ENCODE data around the gene RIC1. TPM values are rescaled to one million over a fixed set of nuclear protein-coding genes. Genes with fewer than 3 reads are reported as not detected.
A peak's percentile ranks its signal among the peaks of the same experiment; 100 is the strongest.

The RIC1 gene
- total RNA-seq, 2 experiments from 2014 or later = 24.7 to 26.3 TPM

- intact Hi-C loops (cut with DNase I, micrococcal nuclease) = no loop called here
- Histone ChIP-seq H3K9me3 (ENCODE audit: control insufficient read depth in 1 of 2, insufficient read depth in 1 of 2, low read length in 2 of 2) (peaks cover 0 to 5% of the 10 kb centered on the region in 2 experiments), H3K36me3 (ENCODE audit: insufficient read depth, low read length) (peaks cover 47% of the 10 kb centered on the region), H3K4me1 (ENCODE audit: insufficient read depth, low read length) (no peaks in the 10 kb centered on the region), H3K27ac (ENCODE audit: low read depth in 1 of 2, low read length in 2 of 2) (no peak overlapping the region), H3K4me3 (ENCODE audit: low read length) (no peak overlapping the region), H3K27me3 (ENCODE audit: control insufficient read depth in 1 of 2, insufficient read depth in 2 of 2, low read length in 2 of 2) (no peaks in the 10 kb centered on the region)
- CTCF ChIA-PET = no interaction called here
- H3K9me3 Mint-ChIP-seq = peaks cover 12% of the 10 kb centered on the region
- H3K27me3 Mint-ChIP-seq = no peaks in the 10 kb centered on the region
- POLR2A ChIA-PET = no interaction called here
- DNase-seq = no peak
- ATAC-seq (ENCODE audit: poor library complexity) = no peak
- peak overlapping the region; percentile 1 for H3K27ac Mint-ChIP-seq
- H3K4me1 Mint-ChIP-seq (ENCODE audit: low read depth) = peaks cover 12% of the 10 kb centered on the region
- H3K4me3 Mint-ChIP-seq = no peak overlapping the region
- peaks cover 98% of the 10 kb centered on the region for H3K36me3 Mint-ChIP-seq (ENCODE audit: low read depth)
- TF ChIP-seq CTCF (IDR thresholded peaks at IDR 0.05) = no peak
These were observed 155.8 kb downstream of the RIC1 start for GRCh38 chr9:5784526-5785315.

- DNase-seq (no peak), ATAC-seq (ENCODE audit: poor library complexity) (no peak)
- intact Hi-C loops (cut with DNase I, micrococcal nuclease) = no loop called here
- H3K36me3 Mint-ChIP-seq (ENCODE audit: low read depth) = peaks cover 98% of the 10 kb centered on the region
- CTCF ChIA-PET = no interaction called here
- no peak overlapping the region for H3K4me3 Mint-ChIP-seq
- Histone ChIP-seq H3K4me3 (ENCODE audit: low read length) (no peak overlapping the region), H3K27ac (ENCODE audit: low read depth in 1 of 2, low read length in 2 of 2) (no peak overlapping the region), H3K4me1 (ENCODE audit: insufficient read depth, low read length) (no peaks in the 10 kb centered on the region), H3K36me3 (ENCODE audit: insufficient read depth, low read length) (peaks cover 42% of the 10 kb centered on the region), H3K9me3 (ENCODE audit: control insufficient read depth in 1 of 2, insufficient read depth in 1 of 2, low read length in 2 of 2) (no peaks in the 10 kb centered on the region), H3K27me3 (ENCODE audit: control insufficient read depth in 1 of 2, insufficient read depth in 2 of 2, low read length in 2 of 2) (no peaks in the 10 kb centered on the region)
- TF ChIP-seq CTCF (IDR thresholded peaks at IDR 0.05) = no peak
- no peaks in the 10 kb centered on the region for H3K27me3 Mint-ChIP-seq
- peaks cover 7% of the 10 kb centered on the region for H3K9me3 Mint-ChIP-seq
- peaks cover 19% of the 10 kb centered on the region for H3K4me1 Mint-ChIP-seq (ENCODE audit: low read depth)
- POLR2A ChIA-PET = no interaction called here
- peak overlapping the region; percentile 58 for H3K27ac Mint-ChIP-seq
These were observed 157.6 kb downstream of the RIC1 start for GRCh38 chr9:5786370-5787127.

GRCh38 chr9:5787220-5787619 lies 158.3 kb downstream of the RIC1 start:
- Histone ChIP-seq H3K27me3 (ENCODE audit: control insufficient read depth in 1 of 2, insufficient read depth in 2 of 2, low read length in 2 of 2) (no peaks in the 10 kb centered on the region), H3K36me3 (ENCODE audit: insufficient read depth, low read length) (peaks cover 44% of the 10 kb centered on the region)

More at GRCh38 chr9:5787220-5787619, 158.3 kb downstream of the RIC1 start:
- ChIA-PET CTCF (no interaction called here), POLR2A (no interaction called here)
- TF ChIP-seq CTCF (IDR thresholded peaks at IDR 0.05) = no peak
- H3K4me3 ChIP-seq (ENCODE audit: low read length) = no peak overlapping the region
- Mint-ChIP-seq H3K36me3 (ENCODE audit: low read depth) (peaks cover 98% of the 10 kb centered on the region), H3K9me3 (peaks cover 4% of the 10 kb centered on the region), H3K4me1 (ENCODE audit: low read depth) (peaks cover 26% of the 10 kb centered on the region), H3K27ac (peak overlapping the region; percentile 58), H3K4me3 (no peak overlapping the region), H3K27me3 (no peaks in the 10 kb centered on the region)
- H3K4me1 ChIP-seq (ENCODE audit: insufficient read depth, low read length) = no peaks in the 10 kb centered on the region
- intact Hi-C loops (cut with DNase I, micrococcal nuclease) = no loop called here
- no peaks in the 10 kb centered on the region for H3K9me3 ChIP-seq (ENCODE audit: control insufficient read depth in 1 of 2, insufficient read depth in 1 of 2, low read length in 2 of 2)
- no peak overlapping the region for H3K27ac ChIP-seq (ENCODE audit: low read depth in 1 of 2, low read length in 2 of 2)
- DNase-seq (no peak), ATAC-seq (ENCODE audit: poor library complexity) (no peak)
